Islet precursor cell (in vitro differentiated cells): ENCODE measurements around the gene CD151.

ENCODE experiments used
- DNase-seq: peaks from one replicate; pipeline ENCODE4 v3.0.0-alpha.2; 2018

The CD151 gene

GRCh38 chr11:797296-798092 lies 35.3 kb upstream of the CD151 start:
- peak; percentile 83 for DNase-seq

- peak; percentile 88 for DNase-seq
These were observed 34.5 kb upstream of the CD151 start, which contains the start of gene SLC25A22 for GRCh38 chr11:798093-798713. Gene SLC25A22 (minus strand): TSS chr11:798281. CDS start chr11:795006, 3,275 bp downstream.

- no peak for DNase-seq
These were observed 33.0 kb upstream of the CD151 start for GRCh38 chr11:799641-800316.

GRCh38 chr11:800473-800872 lies 32.3 kb upstream of the CD151 start:
- no peak for DNase-seq

- DNase-seq: no peak
These were observed 31.5 kb upstream of the CD151 start for GRCh38 chr11:801097-801780.

GRCh38 chr11:802018-802617 lies 30.6 kb upstream of the CD151 start:
- no peak for DNase-seq

- DNase-seq: no peak
These were observed 29.9 kb upstream of the CD151 start for GRCh38 chr11:802693-803466.

- DNase-seq: no peak
These were observed 29.3 kb upstream of the CD151 start for GRCh38 chr11:803467-803742.

- DNase-seq: no peak
These were observed 28.8 kb upstream of the CD151 start for GRCh38 chr11:803770-804598.

GRCh38 chr11:804599-804964 lies 28.2 kb upstream of the CD151 start:
- no peak for DNase-seq

- DNase-seq: no peak
These were observed 24.1 kb upstream of the CD151 start for GRCh38 chr11:808427-809286.

- DNase-seq: peak; percentile 98
These were observed 23.3 kb upstream of the CD151 start, which contains the start of gene RPLP2 for GRCh38 chr11:809287-810039. Gene RPLP2 (plus strand): TSS chr11:809967. CDS start chr11:810235, 268 bp downstream.

- DNase-seq: no peak
These were observed 22.6 kb upstream of the CD151 start for GRCh38 chr11:810040-810567.

GRCh38 chr11:811446-812245 lies 21.1 kb upstream of the CD151 start:
- no peak for DNase-seq

GRCh38 chr11:812390-812789 lies 20.4 kb upstream of the CD151 start:
- no peak for DNase-seq

GRCh38 chr11:813072-813455 lies 19.7 kb upstream of the CD151 start:
- no peak for DNase-seq

- no peak for DNase-seq
These were observed 19.2 kb upstream of the CD151 start for GRCh38 chr11:813456-814096.
